GM13976 (cell line): ENCODE results near the gene SOX5.

ENCODE experiments used
- DNase-seq: peaks from one replicate; pipeline ENCODE4 v3.0.0; 2012; ENCODE audit warnings: low spot score
- CTCF ChIP-seq: IDR thresholded peaks from 2 replicates; pipeline ENCODE4 v1.5.1; 2012; ENCODE audit warnings: borderline replicate concordance, mild to moderate bottlenecking; ENCODE audit not compliant: insufficient read depth; ENCODE audit errors: extremely low read depth, missing control alignments, control extremely low read depth
- in situ Hi-C: fragments of 300-500 bp; cut with MboI; formaldehyde crosslinking; loops from one replicate; pipeline ENCODE4 v1.12.0; 2022; ENCODE audit warnings: low sequenced_read_pairs, mixed read lengths, inconsistent platforms; ENCODE audit not compliant: unreplicated experiment

SOX5 gene

GRCh38 chr12:23617749-23618148, 331.7 kb downstream of the SOX5 start:
- DNase-seq, result no peak
- in situ Hi-C loops, result no loop called here
- TF ChIP-seq CTCF, result peak; percentile 0

- in situ Hi-C loops, result no loop called here
- no peak for DNase-seq
- TF ChIP-seq CTCF, result no peak
Observed at GRCh38 chr12:23614280-23614679, 335.2 kb downstream of the SOX5 start.

- in situ Hi-C loops, result no loop called here
- DNase-seq, result no peak
- TF ChIP-seq CTCF, result no peak
Observed at GRCh38 chr12:23611320-23611719, 338.1 kb downstream of the SOX5 start.

- DNase-seq, result no peak
- in situ Hi-C loops, result no loop called here
Observed at GRCh38 chr12:23600919-23601318, 348.6 kb downstream of the SOX5 start.

GRCh38 chr12:23596568-23596967, 352.9 kb downstream of the SOX5 start:
- no peak for TF ChIP-seq CTCF
- in situ Hi-C loops, result no loop called here
- no peak for DNase-seq

More at GRCh38 chr12:23600919-23601318, 348.6 kb downstream of the SOX5 start:
- TF ChIP-seq CTCF, result no peak

- DNase-seq, result no peak
- no peak for TF ChIP-seq CTCF
- in situ Hi-C loops, result no loop called here
Observed at GRCh38 chr12:23587833-23588559, 361.5 kb downstream of the SOX5 start.
